K562 (cell line): ENCODE data around the gene SLAMF6. TPM values are rescaled to one million over a fixed set of nuclear protein-coding genes. Genes with fewer than 3 reads are reported as not detected.
A peak's percentile ranks its signal among the peaks of the same experiment; 100 is the strongest.

Experiments
- ARNT ChIP-seq, 2 experiments: fragments of 450-650 bp; IDR thresholded peaks; 2 replicates each; pipeline ENCODE4 v1.6.1; 2016; ENCODE audit warnings: mild to moderate bottlenecking in 1 of 2
- CBFA2T2 ChIP-seq: fragments of 450-650 bp; conservative IDR thresholded peaks from 2 replicates; pipeline ENCODE4 v1.6.1; 2017; ENCODE audit warnings: mild to moderate bottlenecking
- DDX20 ChIP-seq: fragments of 450-650 bp; IDR thresholded peaks from 2 replicates; pipeline ENCODE4 v1.6.1; 2016; ENCODE audit warnings: missing genetic modification characterization, low read depth, mild to moderate bottlenecking, missing compliant biosample characterization, moderate library complexity
- FOS ChIP-seq: IDR thresholded peaks from 3 replicates; pipeline ENCODE4 v1.6.1; 2011; ENCODE audit not compliant: insufficient read length; ENCODE audit errors: extremely low read depth
- FOXJ3 ChIP-seq: sonication (generic); formaldehyde crosslinking; IDR thresholded peaks from 2 replicates; pipeline ENCODE4 v1.4.0; 2020; ENCODE audit warnings: mild to moderate bottlenecking, missing genetic modification reagents
- HDAC1 ChIP-seq, 2 experiments: fragments of 450-650 bp; IDR thresholded peaks; 2 replicates each; pipeline ENCODE4 v1.6.1; 2016 to 2017; ENCODE audit warnings: inconsistent platforms in 1 of 2, mild to moderate bottlenecking in 1 of 2, moderate library complexity in 1 of 2
- HOMEZ ChIP-seq: fragments of 250-450 bp; sonication (Bioruptor Pico); IDR thresholded peaks from 2 replicates; pipeline ENCODE4 v1.4.0; 2020; ENCODE audit warnings: mild to moderate bottlenecking, moderate library complexity
- MYC ChIP-seq, 2 experiments: fragments of 250-450 bp in 1 of 2; sonication (Bioruptor Pico) in 1 of 2; IDR thresholded peaks; 2 replicates each; pipeline versions ENCODE4 v1.5.1 to v1.6.1; 2012 to 2021; ENCODE audit warnings: low read depth in 2 of 2, borderline replicate concordance in 1 of 2, improper control_type of control experiment in 1 of 2, low read length in 1 of 2, mild to moderate bottlenecking in 1 of 2, moderate library complexity in 1 of 2
- NELFE ChIP-seq: IDR thresholded peaks from 2 replicates; pipeline ENCODE4 v1.6.1; 2011; ENCODE audit warnings: mild to moderate bottlenecking; ENCODE audit not compliant: insufficient read depth, insufficient read length
- RBM17 ChIP-seq: fragments of 200-400 bp; formaldehyde crosslinking; IDR thresholded peaks from 2 replicates; pipeline ENCODE4 v1.6.1; 2017; ENCODE audit warnings: low read depth, mild to moderate bottlenecking, low read length, borderline replicate concordance
- TCFL5 ChIP-seq: fragments of 250-450 bp; sonication (Bioruptor Pico); conservative IDR thresholded peaks from 2 replicates; pipeline ENCODE4 v1.6.1; 2021; ENCODE audit warnings: mild to moderate bottlenecking, moderate library complexity, matching md5 sums
- WHSC1 ChIP-seq: IDR thresholded peaks from one replicate; pipeline ENCODE4 v1.6.1; 2012; ENCODE audit warnings: low read length, control low read depth, inconsistent platforms
- XRCC4 ChIP-seq: IDR thresholded peaks from one replicate; pipeline ENCODE4 v1.6.1; 2011; ENCODE audit not compliant: insufficient read depth, insufficient read length; ENCODE audit errors: extremely low read depth
- ZFP1 ChIP-seq: fragments of 450-650 bp; formaldehyde crosslinking; IDR thresholded peaks from 2 replicates; pipeline ENCODE4 v1.4.0; 2020; ENCODE audit warnings: mild to moderate bottlenecking, mixed read lengths
- ZNF347 ChIP-seq: fragments of 450-650 bp; formaldehyde crosslinking; IDR thresholded peaks from 2 replicates; pipeline ENCODE4 v1.4.0; 2020; ENCODE audit warnings: low read depth, mild to moderate bottlenecking, moderate library complexity
- ZNF592 ChIP-seq: fragments of 450-650 bp; IDR thresholded peaks from 2 replicates; pipeline ENCODE4 v1.6.1; 2017; ENCODE audit warnings: antibody characterized with exemption, mild to moderate bottlenecking
- ZNF707 ChIP-seq: fragments of 250-450 bp; sonication (Bioruptor Pico); conservative IDR thresholded peaks from 2 replicates; pipeline ENCODE4 v1.8.0; 2022; ENCODE audit warnings: inconsistent platforms, mild to moderate bottlenecking, moderate library complexity
- polyA plus RNA-seq, 8 experiments: library from polyadenylated mRNA; depleted of rRNA in 4 of 8; stranded (reverse) in 5 of 8; unstranded in 3 of 8; fragments of >200 nt; fragmentation: Nextera tagmentation in 2 of 8; fragmentation: Illumina TruSeq in 1 of 8; extraction: Ambion mirVana in 2 of 8; extraction: Trizol in 1 of 8; gene quantifications; 2 replicates each; pipeline versions ENCODE4 v1.2.1 to v1.2.3, GENCODE V29; 2011 to 2014; ENCODE audit warnings: inconsistent platforms in 1 of 8, missing spikeins in 1 of 8
- total RNA-seq, 7 experiments: library from RNA; depleted of rRNA in 6 of 7; stranded (reverse); fragments of >200 nt in 6 of 7; fragmentation: Illumina TruSeq in 2 of 7; extraction: Trizol in 2 of 7; gene quantifications; 2 replicates each; pipeline versions ENCODE4 v1.2.1 to v1.2.3, GENCODE V29; 2011 to 2021; ENCODE audit warnings: low replicate concordance in 1 of 7
- TF ChIP-seq, protein P1 (sequence below): sonication (generic); IDR thresholded peaks from 2 replicates; pipeline ENCODE4 v1.6.1; 2016
- TF ChIP-seq, protein P2 (sequence below), 2 experiments: IDR thresholded peaks; 2 replicates each; pipeline ENCODE4 v1.6.1; 2011; ENCODE audit warnings: borderline replicate concordance in 1 of 2, control low read depth in 1 of 2, low read depth in 1 of 2, low read length in 1 of 2, mild to moderate bottlenecking in 1 of 2, mixed read lengths in 1 of 2, moderate library complexity in 1 of 2; ENCODE audit not compliant: insufficient read depth in 1 of 2, insufficient read length in 1 of 2, poor library complexity in 1 of 2, severe bottlenecking in 1 of 2; ENCODE audit errors: extremely low read depth in 1 of 2

Gene SLAMF6
- total and polyA plus RNA-seq, 9 of the 15 experiments (the other 6 are each of a cell fraction or from before 2014, with no cell fraction given), result 0.56 to 4.8 (median 1.1) TPM

GRCh38 chr1:160522622-160523345 is at the start of gene SLAMF6 (continued):
- TF ChIP-seq, protein P1, sequence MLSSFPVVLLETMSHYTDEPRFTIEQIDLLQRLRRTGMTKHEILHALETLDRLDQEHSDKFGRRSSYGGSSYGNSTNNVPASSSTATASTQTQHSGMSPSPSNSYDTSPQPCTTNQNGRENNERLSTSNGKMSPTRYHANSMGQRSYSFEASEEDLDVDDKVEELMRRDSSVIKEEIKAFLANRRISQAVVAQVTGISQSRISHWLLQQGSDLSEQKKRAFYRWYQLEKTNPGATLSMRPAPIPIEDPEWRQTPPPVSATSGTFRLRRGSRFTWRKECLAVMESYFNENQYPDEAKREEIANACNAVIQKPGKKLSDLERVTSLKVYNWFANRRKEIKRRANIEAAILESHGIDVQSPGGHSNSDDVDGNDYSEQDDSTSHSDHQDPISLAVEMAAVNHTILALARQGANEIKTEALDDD, result no peak; the same call in 1 of the 2 replicates
- TF ChIP-seq XRCC4 (no peak), MYC (IDR thresholded peaks at IDR 0.05; ENCODE audit: low read depth, low read length) (no peak), MYC (CRISPR knock-in tag; IDR thresholded peaks at IDR 0.05; ENCODE audit: borderline replicate concordance, low read depth) (no peak), HDAC1 (IDR thresholded peaks at IDR 0.05) (0 out of 4 replicates have a peak, but pooled peaks of 1 of the 2 experiments have one; percentile 12), ZNF707 (CRISPR knock-in tag) (no peak), ARNT (IDR thresholded peaks at IDR 0.05) (no peak), WHSC1 (no peak), DDX20 (tag) (0 out of 2 replicates have a peak, but pooled peaks have one; percentile 31), FOXJ3 (CRISPR knock-in tag) (no peak), ZNF592 (peak; percentile 42), FOS (no peak), TCFL5 (CRISPR knock-in tag) (no peak), NELFE (no peak), ZNF347 (CRISPR knock-in tag) (no peak), HOMEZ (no peak), RBM17 (no peak), ZFP1 (CRISPR knock-in tag) (no peak), CBFA2T2 (peak; percentile 9; the same call in 1 of the 2 replicates)
- TF ChIP-seq, protein P2, sequence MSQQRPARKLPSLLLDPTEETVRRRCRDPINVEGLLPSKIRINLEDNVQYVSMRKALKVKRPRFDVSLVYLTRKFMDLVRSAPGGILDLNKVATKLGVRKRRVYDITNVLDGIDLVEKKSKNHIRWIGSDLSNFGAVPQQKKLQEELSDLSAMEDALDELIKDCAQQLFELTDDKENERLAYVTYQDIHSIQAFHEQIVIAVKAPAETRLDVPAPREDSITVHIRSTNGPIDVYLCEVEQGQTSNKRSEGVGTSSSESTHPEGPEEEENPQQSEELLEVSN (IDR thresholded peaks at IDR 0.05; ENCODE audit: borderline replicate concordance in 1 of 2, extremely low read depth in 1 of 2, insufficient read depth in 1 of 2, insufficient read length in 1 of 2, low read depth in 1 of 2, low read length in 1 of 2, poor library complexity in 1 of 2, severe bottlenecking in 1 of 2), result peak in 1 of 2 experiments; percentile 7
